Stimulated activated effector memory CD8-positive, alpha-beta T cell treated with anti-CD3 and anti-CD28 coated beads, Interleukin-12 subunit alpha, Interleukin-12 subunit beta, amount 100 ng/mL, for 72 hours (primary cell): ENCODE results near the gene CDH8.

ENCODE experiments used
- ATAC-seq: fragments of 150-1000 bp; cut with Tn5 transposase; 2 replicates; pipeline ENCODE4 v1.10.0; 2021
- DNase-seq, 2 donors: peaks; one replicate each; pipeline ENCODE4 v3.0.0; 2021 to 2022; ENCODE audit warnings: low spot score in 2 of 2
- H3K27ac Mint-ChIP-seq: one replicate; pipeline ENCODE4 v1.8.0; 2022; ENCODE audit warnings: mild to moderate bottlenecking, mixed read lengths
- H3K36me3 Mint-ChIP-seq: one replicate; pipeline ENCODE4 v1.8.0; 2022; ENCODE audit warnings: mild to moderate bottlenecking, mixed read lengths
- H3K4me1 Mint-ChIP-seq: one replicate; pipeline ENCODE4 v1.8.0; 2022; ENCODE audit warnings: mixed read lengths
- H3K4me3 Mint-ChIP-seq: one replicate; pipeline ENCODE4 v1.8.0; 2022; ENCODE audit warnings: mild to moderate bottlenecking, mixed read lengths
- H3K9me3 Mint-ChIP-seq: one replicate; pipeline ENCODE4 v1.8.0; 2022; ENCODE audit warnings: mixed read lengths

CDH8 gene

DNA sequence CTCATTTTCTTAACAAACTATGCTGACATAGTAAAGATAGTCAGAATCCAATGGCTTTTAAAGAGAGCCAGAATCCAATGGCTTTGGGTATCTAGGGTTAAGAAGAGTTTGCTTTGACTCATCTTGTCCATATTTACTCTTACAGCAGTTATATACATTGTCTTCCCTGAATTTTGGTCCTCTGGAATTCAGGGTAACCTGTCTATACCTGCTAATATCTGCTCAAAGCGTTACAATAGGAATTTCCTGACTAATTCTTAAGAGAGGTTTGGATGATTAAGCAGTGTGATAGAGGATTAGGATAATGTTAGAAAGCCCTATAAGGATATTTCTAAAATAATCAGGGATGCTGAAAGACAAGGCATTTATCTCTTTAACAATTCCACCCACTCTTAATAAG is 2.0 kb upstream of the CDH8 start:
- no peak overlapping the region for H3K4me3 Mint-ChIP-seq
- no peak for ATAC-seq

GRCh38 chr16:62036802-62037135 is 531 bp upstream of the CDH8 start:
- Mint-ChIP-seq H3K27ac (no peak overlapping the region), H3K4me3 (no peak overlapping the region), H3K4me1 (no peaks in the 10 kb centered on the region), H3K36me3 (no peaks in the 10 kb centered on the region), H3K9me3 (peaks cover 26% of the 10 kb centered on the region)
- ATAC-seq: no peak
- DNase-seq: no peak

More for the DNA sequence above, 2.0 kb upstream of the CDH8 start:
- Mint-ChIP-seq H3K4me1 (no peaks in the 10 kb centered on the region), H3K27ac (no peak overlapping the region), H3K9me3 (peaks cover 22% of the 10 kb centered on the region), H3K36me3 (no peaks in the 10 kb centered on the region)
- DNase-seq: no peak

DNA sequence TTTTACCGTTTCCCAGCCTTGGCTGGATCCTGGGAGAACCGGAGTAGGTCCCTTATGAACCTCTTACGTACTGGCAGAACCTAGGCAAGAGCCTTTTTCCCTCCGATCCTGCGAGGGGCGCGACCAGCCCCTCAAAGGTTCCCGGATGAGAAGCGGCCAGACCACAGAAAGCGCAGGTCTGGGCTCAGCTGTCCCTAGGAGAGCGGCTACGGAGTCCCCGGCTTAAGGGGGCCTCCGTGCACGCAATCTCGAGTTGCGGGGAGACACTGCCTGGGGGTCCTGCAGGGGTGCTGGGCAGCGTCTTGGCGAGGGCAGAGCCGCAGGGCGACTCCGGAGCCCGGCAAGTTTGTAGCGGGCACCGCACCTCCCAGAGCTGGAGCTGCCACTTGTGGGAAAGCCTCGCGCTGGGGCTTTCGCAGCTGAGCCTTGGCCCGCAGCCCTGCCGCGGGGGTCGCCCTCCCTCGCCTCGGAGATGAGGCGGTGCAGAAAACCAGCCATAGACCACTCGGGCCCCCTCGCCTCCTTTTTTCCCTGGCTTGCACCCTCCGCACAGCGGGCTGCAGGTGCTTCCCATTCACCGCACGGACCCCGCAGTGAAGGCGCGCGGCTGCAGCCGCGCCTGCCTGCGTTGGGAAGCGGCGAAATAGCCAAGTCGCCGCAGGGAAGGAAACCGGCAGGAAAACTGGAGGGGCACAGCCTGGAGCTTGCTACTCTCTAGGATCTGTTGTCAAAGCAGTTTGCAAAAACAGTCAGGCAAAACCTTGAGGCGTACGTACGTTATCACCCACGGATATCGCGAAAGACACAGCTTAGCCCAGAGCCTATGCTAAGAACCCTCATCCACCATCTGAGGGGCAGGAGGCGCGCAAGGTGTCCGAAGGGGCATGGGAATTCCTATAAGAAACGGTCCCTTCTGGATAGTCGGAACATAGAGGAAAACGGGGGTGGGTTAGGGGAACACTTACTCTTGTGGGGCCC is 834 bp downstream of the CDH8 start:
- DNase-seq: no peak
- H3K9me3 Mint-ChIP-seq: peaks cover 22% of the 10 kb centered on the region
- no peak overlapping the region for H3K4me3 Mint-ChIP-seq
- no peaks in the 10 kb centered on the region for H3K4me1 Mint-ChIP-seq
- H3K36me3 Mint-ChIP-seq: no peaks in the 10 kb centered on the region
- H3K27ac Mint-ChIP-seq: no peak overlapping the region
- no peak for ATAC-seq

DNA sequence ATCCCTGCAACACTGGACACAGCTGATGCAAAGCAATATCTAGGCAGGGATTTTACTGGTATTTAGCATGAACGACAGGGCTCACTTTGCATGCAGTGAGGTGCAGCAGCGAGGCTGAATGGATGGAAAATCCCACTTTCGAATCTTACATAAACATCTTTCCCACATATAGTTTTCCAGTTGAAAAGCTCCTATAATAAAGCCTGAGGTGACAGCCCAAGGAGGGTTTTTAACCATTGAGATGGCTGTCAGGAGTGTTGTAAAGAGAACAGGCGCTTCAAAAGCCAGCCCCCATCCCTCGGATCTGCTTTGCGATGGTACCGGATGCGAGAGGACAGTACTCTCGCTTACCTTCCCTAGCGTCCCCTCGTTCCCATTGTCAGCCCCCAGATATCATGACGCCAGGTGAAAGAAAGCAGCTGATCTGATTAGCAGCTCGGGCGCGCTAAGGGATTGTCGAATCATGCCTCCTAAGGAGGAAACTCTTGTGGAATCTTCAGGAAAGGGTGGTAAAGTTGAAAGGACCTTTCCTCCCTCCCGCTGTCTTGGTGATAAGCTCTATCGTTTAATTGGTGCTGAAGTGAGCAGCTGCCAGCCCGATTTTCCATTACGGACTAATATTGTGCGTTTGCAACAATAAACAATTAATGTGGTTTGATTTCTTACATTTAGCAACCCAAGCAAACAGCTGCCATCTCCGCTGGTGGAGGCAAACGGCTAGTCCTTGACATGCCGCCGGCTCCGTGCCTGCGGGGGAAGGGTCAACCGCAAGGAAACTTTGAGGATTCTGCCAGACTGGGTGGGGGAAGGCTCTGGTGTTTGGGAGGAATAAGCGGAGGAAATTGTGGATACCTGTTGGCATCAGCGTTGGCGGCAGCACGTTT is 1.8 kb downstream of the CDH8 start:
- peaks cover 22% of the 10 kb centered on the region for H3K9me3 Mint-ChIP-seq
- DNase-seq (no peak), ATAC-seq (no peak)
- no peak overlapping the region for H3K4me3 Mint-ChIP-seq
- H3K36me3 Mint-ChIP-seq: no peaks in the 10 kb centered on the region
- H3K4me1 Mint-ChIP-seq: no peaks in the 10 kb centered on the region
- no peak overlapping the region for H3K27ac Mint-ChIP-seq

DNA sequence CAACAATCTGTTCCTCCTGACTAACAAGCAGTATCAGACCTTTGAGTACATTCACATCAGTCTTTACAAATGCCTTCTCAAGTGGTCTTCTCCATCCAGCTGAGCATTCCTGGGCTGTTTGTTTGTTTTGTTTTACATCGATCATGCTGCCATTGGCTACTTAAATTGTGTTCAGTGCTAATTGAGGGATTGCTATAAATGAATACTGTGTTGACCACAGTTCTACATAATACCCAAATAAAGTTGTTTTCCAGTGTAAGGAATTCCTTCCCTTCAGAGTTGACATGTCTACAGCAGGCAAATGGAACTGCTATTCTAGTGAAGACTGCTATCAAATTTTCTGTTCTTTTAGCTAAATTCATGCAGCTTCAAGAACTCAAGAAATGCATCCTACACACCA is 3.2 kb downstream of the CDH8 start:
- Mint-ChIP-seq H3K27ac (no peak overlapping the region), H3K36me3 (no peaks in the 10 kb centered on the region), H3K4me3 (no peak overlapping the region), H3K9me3 (peaks cover 23% of the 10 kb centered on the region), H3K4me1 (no peaks in the 10 kb centered on the region)
- ATAC-seq (no peak), DNase-seq (no peak)

DNA sequence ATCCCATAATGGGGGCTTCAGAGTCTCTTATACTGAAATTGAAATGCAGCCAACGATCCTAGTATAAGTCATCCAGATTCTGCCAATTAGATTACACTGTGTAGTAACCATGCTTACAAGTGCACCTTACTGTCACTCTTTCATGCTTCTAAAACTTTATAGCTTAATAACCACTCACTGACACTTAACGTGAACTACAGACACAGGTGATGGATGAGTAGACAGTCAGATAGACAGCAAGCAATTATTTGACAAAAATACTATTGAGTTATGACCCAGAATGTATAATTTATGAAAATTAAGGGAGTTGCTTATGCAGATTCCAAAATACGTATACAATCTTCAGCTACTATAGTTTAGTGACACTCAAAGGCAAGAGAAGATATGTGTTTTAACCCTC is 6.3 kb downstream of the CDH8 start:
- ATAC-seq: no peak
- DNase-seq: no peak
- Mint-ChIP-seq H3K27ac (no peak overlapping the region), H3K9me3 (peaks cover 24% of the 10 kb centered on the region), H3K36me3 (no peaks in the 10 kb centered on the region), H3K4me1 (no peaks in the 10 kb centered on the region), H3K4me3 (no peak overlapping the region)

DNA sequence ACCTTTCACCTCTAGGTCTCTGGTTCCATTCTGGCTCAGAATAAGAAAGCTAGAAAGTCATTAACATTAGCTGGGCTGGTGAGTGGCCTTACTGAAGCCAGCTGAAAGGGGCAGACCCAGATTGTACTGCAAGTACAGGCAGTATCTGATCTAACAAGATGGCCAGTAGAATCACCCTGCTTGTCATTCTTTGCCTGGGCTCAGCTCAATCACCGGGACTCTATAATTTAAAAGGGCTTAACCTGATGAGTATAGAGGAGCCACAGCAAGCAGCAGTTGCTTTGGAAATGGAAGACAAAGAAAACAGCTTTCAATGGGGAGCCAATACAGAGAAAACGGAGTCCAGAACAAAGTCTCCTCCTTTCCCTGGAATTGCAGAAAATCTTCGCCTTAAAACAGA is 13.6 kb downstream of the CDH8 start:
- Mint-ChIP-seq H3K9me3 (peaks cover 13% of the 10 kb centered on the region), H3K4me3 (no peak overlapping the region), H3K27ac (no peak overlapping the region), H3K4me1 (no peaks in the 10 kb centered on the region), H3K36me3 (no peaks in the 10 kb centered on the region)
- ATAC-seq (no peak), DNase-seq (no peak)

GRCh38 chr16:62021161-62021581 is 15.1 kb downstream of the CDH8 start:
- no peaks in the 10 kb centered on the region for H3K4me1 Mint-ChIP-seq

DNA sequence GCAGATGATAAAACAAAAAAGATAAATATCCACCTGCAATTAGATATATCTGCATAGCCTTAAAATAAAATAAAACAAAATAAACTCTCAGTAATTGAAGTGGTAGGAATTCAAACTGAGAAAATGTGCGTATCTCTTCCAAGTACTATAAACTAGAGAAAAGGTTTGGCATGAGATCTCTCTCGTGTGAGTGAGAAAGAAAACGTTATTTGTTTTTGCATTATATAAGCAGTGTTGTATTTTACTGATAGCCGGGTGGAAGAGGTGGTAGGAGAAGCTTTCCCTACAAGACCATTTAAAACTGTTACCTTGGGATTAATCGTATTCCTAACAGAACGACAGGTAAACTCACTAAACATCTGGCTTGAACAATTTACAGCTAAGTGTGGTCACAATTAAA is 15.6 kb downstream of the CDH8 start:
- Mint-ChIP-seq H3K9me3 (peaks cover 13% of the 10 kb centered on the region), H3K36me3 (no peaks in the 10 kb centered on the region)
- no peak for ATAC-seq

More at GRCh38 chr16:62021161-62021581, 15.1 kb downstream of the CDH8 start:
- ATAC-seq (no peak), DNase-seq (no peak)
- Mint-ChIP-seq H3K27ac (no peak overlapping the region), H3K9me3 (peaks cover 13% of the 10 kb centered on the region), H3K4me3 (no peak overlapping the region), H3K36me3 (no peaks in the 10 kb centered on the region)

DNA sequence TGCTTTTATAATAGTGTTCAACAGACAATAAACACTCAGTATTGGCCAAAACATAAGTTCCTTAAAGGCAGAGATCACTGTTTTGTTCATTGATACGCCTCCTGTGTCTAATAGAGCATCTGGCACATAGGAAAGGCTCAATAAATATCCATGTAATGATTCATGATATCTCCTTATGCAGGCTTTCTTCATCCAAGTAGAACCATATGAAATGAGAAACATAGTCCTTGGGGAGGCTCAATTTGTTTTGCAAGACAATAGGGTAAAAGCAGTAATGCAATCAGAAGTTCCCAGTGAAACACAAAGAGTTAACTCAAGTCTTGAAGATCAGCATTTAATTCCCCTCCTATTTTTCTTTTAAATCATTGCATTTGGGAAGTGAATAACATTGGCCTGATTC is 16.4 kb downstream of the CDH8 start:
- Mint-ChIP-seq H3K4me1 (no peaks in the 10 kb centered on the region), H3K27ac (no peak overlapping the region), H3K9me3 (peaks cover 13% of the 10 kb centered on the region), H3K36me3 (no peaks in the 10 kb centered on the region), H3K4me3 (no peak overlapping the region)
- DNase-seq (no peak), ATAC-seq (no peak)

More for the DNA sequence above, 15.6 kb downstream of the CDH8 start:
- Mint-ChIP-seq H3K27ac (no peak overlapping the region), H3K4me3 (no peak overlapping the region), H3K4me1 (no peaks in the 10 kb centered on the region)
- no peak for DNase-seq

DNA sequence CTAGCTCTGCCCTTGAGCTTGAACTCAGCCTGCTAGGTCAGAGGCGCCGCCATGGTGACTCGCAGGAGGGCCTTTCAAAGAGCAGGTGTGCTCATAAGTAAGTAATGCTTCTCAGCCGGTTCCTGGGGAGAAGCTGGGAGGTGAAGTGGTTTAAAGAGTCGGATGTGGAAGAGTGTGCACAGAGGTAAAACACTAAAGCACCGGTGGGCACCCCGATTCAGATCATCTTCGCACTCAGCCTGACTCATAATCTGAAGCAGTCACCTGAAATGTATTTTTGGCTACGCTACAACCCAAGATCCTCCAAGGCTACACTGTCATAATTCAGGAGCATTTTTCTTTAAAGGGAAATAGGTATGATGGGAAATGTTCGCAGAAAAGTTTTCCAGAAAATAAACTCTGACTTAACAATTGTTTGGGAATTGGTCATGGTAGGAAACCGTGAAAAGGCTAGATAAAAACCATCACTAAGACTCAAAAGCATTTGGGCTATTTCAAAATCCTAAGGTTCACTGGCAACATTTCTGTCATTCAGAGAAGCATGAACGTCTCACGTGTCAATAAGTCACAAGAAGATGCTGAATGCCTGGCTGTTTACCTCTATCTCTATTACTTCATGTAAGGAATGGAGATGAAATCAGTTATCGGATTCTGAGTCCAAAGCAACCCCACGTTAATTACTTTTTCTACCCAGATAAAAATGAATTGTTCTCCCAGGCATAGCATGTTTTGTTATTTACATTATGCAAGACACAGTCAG is 17.8 kb downstream of the CDH8 start:
- Mint-ChIP-seq H3K4me3 (no peak overlapping the region), H3K36me3 (no peaks in the 10 kb centered on the region), H3K4me1 (no peaks in the 10 kb centered on the region), H3K9me3 (peaks cover 17% of the 10 kb centered on the region), H3K27ac (no peak overlapping the region)
- ATAC-seq (no peak), DNase-seq (no peak)

DNA sequence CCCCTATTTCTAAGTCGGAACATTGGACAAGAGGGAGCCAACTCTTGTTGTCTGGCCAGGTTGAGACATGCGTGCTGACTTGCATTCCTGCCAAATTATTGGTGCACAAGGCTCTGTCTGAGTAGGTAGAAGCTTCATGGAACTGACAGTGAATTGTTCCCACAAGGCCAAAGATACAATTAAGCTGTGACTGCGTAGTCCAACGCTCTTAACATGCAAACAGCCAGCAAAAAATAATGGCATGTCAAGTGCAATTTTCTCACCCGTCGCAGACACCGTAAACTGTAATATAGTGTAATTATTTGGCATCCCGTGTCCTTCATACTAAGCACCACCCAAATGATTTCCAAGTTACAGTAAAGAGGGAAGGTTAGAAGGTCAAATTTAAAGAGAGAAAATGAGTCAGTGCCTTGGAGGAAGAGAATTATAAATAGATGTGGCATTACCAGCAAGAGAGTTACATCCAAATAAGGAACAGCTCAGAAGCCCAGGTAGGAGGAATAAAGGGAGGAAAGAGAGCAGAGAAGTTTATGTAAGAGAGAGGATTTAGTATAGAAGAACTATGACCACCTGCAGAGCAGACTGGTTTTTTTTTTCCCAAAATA is 21.8 kb downstream of the CDH8 start:
- H3K4me3 Mint-ChIP-seq: no peak overlapping the region
- no peak overlapping the region for H3K27ac Mint-ChIP-seq
- ATAC-seq: no peak
- DNase-seq: no peak
- no peaks in the 10 kb centered on the region for H3K36me3 Mint-ChIP-seq
- peaks cover 13% of the 10 kb centered on the region for H3K9me3 Mint-ChIP-seq
- H3K4me1 Mint-ChIP-seq: no peaks in the 10 kb centered on the region

- H3K9me3 Mint-ChIP-seq: peaks cover 10% of the 10 kb centered on the region
- H3K4me3 Mint-ChIP-seq: no peak overlapping the region
- H3K27ac Mint-ChIP-seq: no peak overlapping the region
- ATAC-seq (no peak), DNase-seq (no peak)
- H3K4me1 Mint-ChIP-seq: no peaks in the 10 kb centered on the region
- no peaks in the 10 kb centered on the region for H3K36me3 Mint-ChIP-seq
Observed at GRCh38 chr16:62010186-62010585, 26.1 kb downstream of the CDH8 start.

- no peaks in the 10 kb centered on the region for H3K36me3 Mint-ChIP-seq
- no peak overlapping the region for H3K4me3 Mint-ChIP-seq
- no peaks in the 10 kb centered on the region for H3K4me1 Mint-ChIP-seq
- ATAC-seq (no peak), DNase-seq (no peak)
- peaks cover 7% of the 10 kb centered on the region for H3K9me3 Mint-ChIP-seq
- no peak overlapping the region for H3K27ac Mint-ChIP-seq
Observed at GRCh38 chr16:61998460-61998859, 37.8 kb downstream of the CDH8 start.

DNA sequence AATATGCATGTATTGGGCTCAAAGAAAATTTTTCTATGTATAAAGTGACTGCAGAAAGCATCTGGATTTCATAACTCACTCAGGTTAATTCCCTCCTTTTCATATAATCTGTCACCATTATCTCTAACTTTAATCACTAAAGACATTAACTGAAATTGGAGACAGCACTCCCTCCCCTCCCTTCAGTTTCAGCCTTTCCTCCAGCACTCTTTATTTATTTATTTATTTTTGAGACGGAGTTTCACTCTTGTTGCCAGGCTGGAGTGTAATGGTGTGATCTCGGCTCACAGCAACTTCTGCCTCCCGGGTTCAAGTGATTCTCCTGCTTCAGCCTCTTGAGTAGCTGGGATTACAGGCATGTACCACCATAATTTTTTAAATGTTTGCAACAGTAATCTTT is 43.1 kb downstream of the CDH8 start:
- H3K9me3 Mint-ChIP-seq: peaks cover 11% of the 10 kb centered on the region
- no peak overlapping the region for H3K4me3 Mint-ChIP-seq
- ATAC-seq (no peak), DNase-seq (no peak)
- H3K4me1 Mint-ChIP-seq: no peaks in the 10 kb centered on the region
- H3K36me3 Mint-ChIP-seq: no peaks in the 10 kb centered on the region
- no peak overlapping the region for H3K27ac Mint-ChIP-seq
